ENCODE data around the gene HORMAD2. TPM values are rescaled to one million over a fixed set of nuclear protein-coding genes. Genes with fewer than 3 reads are reported as not detected.
"Not testable (repeated sequence)": the region's sequence is repeated elsewhere in the genome, so short reads cannot be mapped to it uniquely, and the experiment has no call there.

Gene HORMAD2
- total RNA-seq, 2 donors from 2014 or later: not detected

GRCh38 chr22:30198152-30198825, 118.0 kb downstream of the HORMAD2 start:
- ATAC-seq (no peak), DNase-seq (no peak)
- intact Hi-C loops (cut with DNase I): no loop called here

- intact Hi-C loops (cut with DNase I): no loop called here
- ATAC-seq: no peak
- DNase-seq: no peak
These were observed 118.7 kb downstream of the HORMAD2 start for GRCh38 chr22:30198921-30199320.

- ATAC-seq; DNase-seq; intact Hi-C loops (cut with DNase I): not testable (repeated sequence)
These were observed 120.6 kb downstream of the HORMAD2 start for GRCh38 chr22:30200905-30201304.

- DNase-seq: no peak
- peak in 1 of 2 donors; percentile 7 for ATAC-seq
- intact Hi-C loops (cut with DNase I): no loop called here
These were observed 121.7 kb downstream of the HORMAD2 start for GRCh38 chr22:30201945-30202344.

- peak; percentile 54 for DNase-seq
- peak; percentile 11 to 65 for ATAC-seq
- intact Hi-C loops (cut with DNase I): no loop called here
These were observed 122.3 kb downstream of the HORMAD2 start for GRCh38 chr22:30202531-30203006.

- intact Hi-C loops (cut with DNase I): no loop called here
- DNase-seq (no peak), ATAC-seq (no peak)
These were observed 123.9 kb downstream of the HORMAD2 start for GRCh38 chr22:30204015-30204741.

- DNase-seq: no peak
- ATAC-seq: peak; percentile 5 to 35
- intact Hi-C loops (cut with DNase I): no loop called here
These were observed 124.5 kb downstream of the HORMAD2 start for GRCh38 chr22:30204742-30205111.

GRCh38 chr22:30205281-30206115, 125.2 kb downstream of the HORMAD2 start:
- ATAC-seq (peak; percentile 32 to 51), DNase-seq (peak; percentile 75)
- intact Hi-C loops (cut with DNase I): no loop called here

- intact Hi-C loops (cut with DNase I): no loop called here
- peak; percentile 61 for DNase-seq
- ATAC-seq: peak in 1 of 2 donors; percentile 66
These were observed 126.7 kb downstream of the HORMAD2 start for GRCh38 chr22:30206944-30207343.

- intact Hi-C loops (cut with DNase I): loop anchor here in 1 of 2 donors (2.0 kb wide), 1 partner anchor 38 kb away; the partner anchor contains the start of gene LIF
- DNase-seq (peak; percentile 87), ATAC-seq (peak; percentile 67 to 71)
These were observed 128.7 kb downstream of the HORMAD2 start for GRCh38 chr22:30208631-30209603.

- DNase-seq (no peak), ATAC-seq (no peak)
- intact Hi-C loops (cut with DNase I): loop anchor here in 1 of 2 donors (2.0 kb wide), 1 partner anchor 37 kb away; the partner anchor contains the start of gene LIF
These were observed 129.4 kb downstream of the HORMAD2 start for GRCh38 chr22:30209642-30210041.

- DNase-seq (peak; percentile 42), ATAC-seq (no peak)
- intact Hi-C loops (cut with DNase I): no loop called here
These were observed 130.1 kb downstream of the HORMAD2 start for GRCh38 chr22:30210235-30210909.

GRCh38 chr22:30211124-30211820, 131.0 kb downstream of the HORMAD2 start:
- DNase-seq: no peak
- intact Hi-C loops (cut with DNase I): no loop called here
- no peak for ATAC-seq

- ATAC-seq (peak in 1 of 2 donors; percentile 80), DNase-seq (peak; percentile 76)
- intact Hi-C loops (cut with DNase I): no loop called here
These were observed 132.2 kb downstream of the HORMAD2 start for GRCh38 chr22:30212363-30212995.

GRCh38 chr22:30212996-30213441, 132.8 kb downstream of the HORMAD2 start:
- ATAC-seq (peak in 1 of 2 donors; percentile 56), DNase-seq (no peak)
- intact Hi-C loops (cut with DNase I): no loop called here

GRCh38 chr22:30214703-30215407, 134.6 kb downstream of the HORMAD2 start:
- ATAC-seq (no peak), DNase-seq (no peak)
- intact Hi-C loops (cut with DNase I): no loop called here

Measured in left cardiac atrium (tissue), 4 donors.